ENCODE measurements around the gene TMEM184B.

Gene TMEM184B

GRCh38 chr22:38285018-38285417 lies 12.2 kb upstream of the TMEM184B start:
- no peak for DNase-seq

- DNase-seq: no peak
These were observed 11.2 kb upstream of the TMEM184B start for GRCh38 chr22:38284042-38284402.

GRCh38 chr22:38282397-38282796 lies 9.6 kb upstream of the TMEM184B start:
- no peak for DNase-seq

GRCh38 chr22:38276166-38276565 lies 3.4 kb upstream of the TMEM184B start:
- no peak for DNase-seq

- DNase-seq: peak in 24 of 56 donors; percentile 32 to 81 (median 62)
These were observed 471 bp upstream of the TMEM184B start for GRCh38 chr22:38273135-38273826.

GRCh38 chr22:38271927-38272372 lies 860 bp downstream of the TMEM184B start:
- DNase-seq: peak in 3 of 56 donors; percentile 15 to 47 (median 37)

- no peak for DNase-seq
These were observed 1.7 kb downstream of the TMEM184B start for GRCh38 chr22:38271101-38271500.

- peak in 32 of 56 donors; percentile 15 to 83 (median 50) for DNase-seq
These were observed 2.5 kb downstream of the TMEM184B start for GRCh38 chr22:38270091-38270992.

- no peak for DNase-seq
These were observed 3.3 kb downstream of the TMEM184B start for GRCh38 chr22:38269466-38269865.

GRCh38 chr22:38267086-38267485 lies 5.7 kb downstream of the TMEM184B start:
- DNase-seq: no peak

GRCh38 chr22:38266120-38266519 lies 6.7 kb downstream of the TMEM184B start:
- no peak for DNase-seq

- DNase-seq: peak in 2 of 56 donors; percentile 31 to 48
These were observed 8.4 kb downstream of the TMEM184B start for GRCh38 chr22:38264322-38264843.

- DNase-seq: peak in 37 of 56 donors; percentile 11 to 73 (median 43)
These were observed 10.6 kb downstream of the TMEM184B start for GRCh38 chr22:38262051-38262795.

GRCh38 chr22:38260761-38261681 lies 11.8 kb downstream of the TMEM184B start:
- DNase-seq: peak in 25 of 56 donors; percentile 24 to 64 (median 50)

- DNase-seq: no peak
These were observed 13.4 kb downstream of the TMEM184B start for GRCh38 chr22:38259370-38259769.

- peak in 2 of 56 donors; percentile 11 to 52 for DNase-seq
These were observed 13.9 kb downstream of the TMEM184B start for GRCh38 chr22:38258895-38259294.

- no peak for DNase-seq
These were observed 15.1 kb downstream of the TMEM184B start for GRCh38 chr22:38257650-38258250.

- no peak for DNase-seq
These were observed 15.6 kb downstream of the TMEM184B start for GRCh38 chr22:38257181-38257580.

GRCh38 chr22:38255697-38256096 lies 17.1 kb downstream of the TMEM184B start:
- DNase-seq: no peak

GRCh38 chr22:38251341-38251692 lies 21.5 kb downstream of the TMEM184B start:
- DNase-seq: no peak
